HG03378 (cell line): ENCODE measurements around the gene PLG.
"Not testable (repeated sequence)": the region's sequence is repeated elsewhere in the genome, so short reads cannot be mapped to it uniquely, and the experiment has no call there.

Experiments
- ATAC-seq: cut with Tn5 transposase; IDR thresholded peaks from one replicate; pipeline ENCODE4 v1.9.1; 2021; ENCODE audit warnings: mild to moderate bottlenecking, moderate library complexity; ENCODE audit not compliant: unreplicated experiment

PLG gene

GRCh38 chr6:160774399-160774798 lies 72.4 kb downstream of the PLG start:
- no peak for ATAC-seq

GRCh38 chr6:160775792-160776580 lies 73.9 kb downstream of the PLG start:
- no peak for ATAC-seq

DNA sequence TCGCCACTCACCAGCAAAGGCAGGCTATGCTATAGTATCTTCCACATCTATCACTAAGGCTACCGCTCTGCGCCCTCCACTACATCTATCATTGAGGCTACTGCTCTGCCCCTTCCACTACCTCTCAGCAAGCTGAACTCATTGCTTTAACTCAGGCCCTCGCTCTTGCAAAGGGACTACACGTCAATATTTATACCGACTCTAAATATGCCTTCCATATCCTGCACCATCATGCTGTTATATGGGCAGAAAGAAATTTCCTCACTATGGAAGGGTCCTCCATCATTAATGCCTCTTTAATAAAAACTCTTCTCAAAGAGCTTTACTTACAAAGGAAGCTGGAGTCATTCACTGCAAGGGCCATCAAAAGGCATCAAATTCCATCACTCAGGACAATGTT lies 77.1 kb downstream of the PLG start:
- ATAC-seq = not testable (repeated sequence)

- ATAC-seq = not testable (repeated sequence)
Measured at GRCh38 chr6:160780656-160781055, 78.6 kb downstream of the PLG start.

GRCh38 chr6:160781298-160781697 lies 79.3 kb downstream of the PLG start:
- no peak for ATAC-seq

- ATAC-seq = no peak
Measured at GRCh38 chr6:160782228-160782627, 80.2 kb downstream of the PLG start.

- ATAC-seq = no peak
Measured at GRCh38 chr6:160783741-160784140, 81.7 kb downstream of the PLG start.

DNA sequence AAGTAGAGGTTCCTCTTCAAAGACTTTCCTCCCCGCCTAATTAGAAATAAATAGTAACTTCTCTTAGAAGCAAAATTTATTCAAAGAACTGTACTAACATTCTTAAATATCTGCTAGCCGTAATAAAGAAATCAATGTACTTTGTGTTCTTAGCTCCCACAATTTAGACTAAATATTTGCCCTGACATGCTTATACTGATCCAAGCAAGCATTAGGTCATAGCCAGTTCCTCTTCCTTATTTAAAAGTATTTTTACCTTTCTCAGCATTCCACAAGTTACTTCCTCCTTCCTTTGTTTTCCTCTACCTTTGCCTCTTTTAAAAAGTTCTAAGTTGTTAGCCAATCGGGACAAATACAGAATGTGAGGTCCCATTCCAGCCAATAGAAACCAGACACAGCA lies 86.1 kb downstream of the PLG start:
- ATAC-seq = not testable (repeated sequence)

DNA sequence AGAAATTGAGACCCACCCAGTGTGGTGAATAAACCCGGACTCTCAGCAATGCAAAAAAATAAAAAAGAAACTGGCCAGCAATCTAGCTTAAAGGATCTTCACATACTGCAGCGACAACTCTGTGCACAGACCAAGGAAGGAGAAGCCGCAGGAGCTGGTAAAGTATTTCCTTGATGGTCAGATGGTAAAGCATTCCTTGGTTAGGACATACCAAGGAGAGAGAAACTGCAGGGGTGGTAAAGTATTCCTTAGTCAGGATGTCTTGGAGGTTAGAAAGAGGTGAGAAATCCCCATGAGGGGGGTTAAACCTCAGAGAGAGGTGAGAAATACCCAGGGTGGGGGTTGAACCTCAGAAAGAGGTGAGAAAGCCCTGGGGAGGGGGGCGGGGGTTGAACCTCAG lies 86.8 kb downstream of the PLG start:
- no peak for ATAC-seq

- ATAC-seq = no peak
Measured at GRCh38 chr6:160789263-160790027, 87.4 kb downstream of the PLG start.

DNA sequence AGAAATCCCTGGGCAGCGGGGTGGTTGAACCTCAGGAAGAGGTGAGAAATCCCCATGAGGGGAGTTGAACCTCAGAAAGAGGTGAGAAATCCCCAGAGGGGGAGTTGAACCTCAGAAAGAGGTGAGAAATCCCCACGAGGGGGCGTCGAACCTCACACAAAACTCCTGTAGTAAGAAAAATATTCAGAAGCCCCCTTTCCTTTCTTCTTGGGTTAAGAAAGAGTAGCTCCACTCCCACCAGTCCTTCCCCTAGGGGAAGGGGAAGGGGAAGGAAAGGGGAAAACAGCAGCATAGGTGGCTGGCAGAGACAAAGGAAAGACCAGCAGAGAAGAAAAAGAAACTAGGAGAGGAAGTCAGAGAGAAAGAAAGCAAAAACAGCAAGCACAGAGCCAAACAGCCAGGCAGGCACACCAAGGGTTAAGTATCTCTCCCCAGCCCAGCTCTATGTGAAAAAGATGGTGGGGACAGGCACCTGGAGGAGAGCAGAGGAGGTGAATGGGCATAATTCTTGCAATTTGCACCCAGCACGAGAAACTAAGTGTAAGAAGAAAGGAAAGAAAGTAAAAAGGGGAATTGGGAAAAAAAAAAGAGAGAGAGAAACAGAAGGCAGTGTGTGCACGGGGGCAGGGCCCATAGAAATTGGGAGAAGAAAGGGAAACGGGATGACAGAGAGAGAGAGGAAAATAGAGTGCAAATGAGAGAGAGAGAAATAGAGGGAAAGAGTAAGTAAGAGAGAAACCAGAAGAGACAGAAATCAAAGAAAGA lies 88.2 kb downstream of the PLG start:
- ATAC-seq = no peak

GRCh38 chr6:160791459-160791858 lies 89.4 kb downstream of the PLG start:
- peak; percentile 70 for ATAC-seq

- peak; percentile 65 for ATAC-seq
Measured at GRCh38 chr6:160791981-160792418, 90.0 kb downstream of the PLG start.

- no peak for ATAC-seq
Measured at GRCh38 chr6:160792708-160793107, 90.7 kb downstream of the PLG start.

- no peak for ATAC-seq
Measured at GRCh38 chr6:160793652-160794051, 91.6 kb downstream of the PLG start.

DNA sequence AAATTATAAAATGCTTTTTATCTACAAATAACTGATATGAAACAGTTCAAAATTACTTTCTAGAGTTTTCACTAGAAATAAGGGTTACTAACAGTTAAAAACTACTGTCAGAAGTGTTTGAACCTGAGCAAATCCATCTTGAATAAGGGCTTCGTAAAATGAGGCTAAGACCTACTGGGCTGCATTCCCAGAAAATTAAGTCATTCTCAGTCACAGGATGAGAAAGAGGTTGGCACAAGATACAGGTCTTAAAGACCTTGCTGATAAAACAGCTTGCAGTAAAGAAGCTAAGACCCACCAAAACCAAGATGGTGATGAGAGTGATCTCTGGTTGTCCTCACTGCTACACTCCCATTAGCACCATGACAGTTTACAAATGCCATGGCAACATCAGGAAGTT lies 93.7 kb downstream of the PLG start:
- ATAC-seq = no peak

- no peak for ATAC-seq
Measured at GRCh38 chr6:160798625-160799024, 96.6 kb downstream of the PLG start.

- no peak for ATAC-seq
Measured at GRCh38 chr6:160799801-160800506, 97.9 kb downstream of the PLG start.

DNA sequence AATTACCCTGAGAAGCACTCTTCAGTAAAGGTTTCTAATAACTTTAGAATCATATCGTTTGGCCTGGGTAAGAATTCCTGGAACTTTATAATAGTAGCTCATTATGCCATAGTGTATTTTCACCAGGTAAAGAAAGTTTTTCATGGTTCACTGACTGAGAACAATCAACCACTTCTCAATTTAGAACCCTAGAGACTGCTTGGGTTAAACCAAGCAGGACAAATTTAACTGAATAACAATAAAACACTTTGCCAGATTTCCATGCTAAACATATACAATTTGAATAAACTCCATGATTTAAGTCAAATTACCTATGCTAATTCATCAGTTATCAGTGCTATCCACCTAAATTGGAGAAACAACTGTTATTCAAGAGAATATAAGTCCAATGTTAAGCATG lies 99.4 kb downstream of the PLG start:
- no peak for ATAC-seq

DNA sequence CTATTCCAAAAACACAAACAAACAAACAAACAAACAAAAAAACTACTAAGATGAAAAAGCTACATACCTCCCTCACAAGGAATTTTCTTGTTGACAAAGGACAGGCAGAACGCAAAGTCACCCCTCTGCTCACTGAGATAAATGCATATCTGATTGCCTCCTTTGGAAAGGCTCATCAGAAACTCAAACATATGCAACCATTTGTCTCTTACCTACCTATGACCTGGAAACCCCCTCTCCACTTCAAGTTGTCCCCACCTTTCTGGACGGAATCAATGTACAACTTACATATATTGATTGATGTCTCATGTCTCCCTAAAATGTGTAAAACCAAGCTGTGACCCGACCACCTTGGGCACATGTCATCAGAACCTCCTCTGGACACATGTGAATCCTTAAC lies 100.0 kb downstream of the PLG start:
- not testable (repeated sequence) for ATAC-seq
